PFSK-1 (cell line): ENCODE data around the gene BZW2.

Experiments used
- FOXP2 ChIP-seq: optimal IDR thresholded peaks from 2 replicates; pipeline ENCODE3; 2011; ENCODE audit warnings: borderline replicate concordance, control low read depth, inconsistent platforms; ENCODE audit not compliant: insufficient read depth; ENCODE audit errors: extremely low read length, extremely low read depth
- POLR2AphosphoS5 ChIP-seq: IDR thresholded peaks from 2 replicates; pipeline ENCODE4 v1.6.1; 2012; ENCODE audit warnings: low read depth, mild to moderate bottlenecking, control low read depth, low read length, moderate library complexity
- REST ChIP-seq, 2 experiments: IDR thresholded peaks; 2 replicates each; pipeline versions ENCODE4 v1.6.1 to v1.8.0; 2011 to 2012; ENCODE audit warnings: low read depth in 2 of 2, low read length in 2 of 2, control low read depth in 1 of 2, inconsistent platforms in 1 of 2, mild to moderate bottlenecking in 1 of 2, moderate library complexity in 1 of 2; ENCODE audit not compliant: insufficient read depth in 1 of 2
- SIN3A ChIP-seq: IDR thresholded peaks from 2 replicates; pipeline ENCODE4 v1.6.1; 2012; ENCODE audit warnings: mild to moderate bottlenecking, low read length, moderate library complexity, borderline replicate concordance; ENCODE audit not compliant: insufficient read depth
- TAF1 ChIP-seq: IDR thresholded peaks from 2 replicates; pipeline ENCODE4 v1.6.1; 2012; ENCODE audit warnings: low read length, control low read depth, borderline replicate concordance; ENCODE audit not compliant: insufficient read depth

- TF ChIP-seq SIN3A = no peak
- TF ChIP-seq POLR2AphosphoS5 = 0 out of 2 replicates have a peak, but pooled peaks have one; percentile 26
- TF ChIP-seq TAF1 = no peak
- TF ChIP-seq REST (IDR thresholded peaks at IDR 0.05; ENCODE audit: insufficient read depth in 1 of 2, low read depth in 2 of 2, low read length in 2 of 2) = no peak
- no peak for TF ChIP-seq FOXP2
Observed at GRCh38 chr7:16651396-16652239, 5.6 kb downstream of the BZW2 start.
